Stimulated activated CD8-positive, alpha-beta memory T cell treated with anti-CD3 and anti-CD28 coated beads, Interleukin-7, amount 100 ng/mL, for 24 hours (primary cell): ENCODE data around the gene KCNAB1.

ENCODE experiments used
- DNase-seq: peaks from one replicate; pipeline ENCODE4 v3.0.0-alpha.2; 2020; ENCODE audit warnings: low read depth

Gene KCNAB1

DNA sequence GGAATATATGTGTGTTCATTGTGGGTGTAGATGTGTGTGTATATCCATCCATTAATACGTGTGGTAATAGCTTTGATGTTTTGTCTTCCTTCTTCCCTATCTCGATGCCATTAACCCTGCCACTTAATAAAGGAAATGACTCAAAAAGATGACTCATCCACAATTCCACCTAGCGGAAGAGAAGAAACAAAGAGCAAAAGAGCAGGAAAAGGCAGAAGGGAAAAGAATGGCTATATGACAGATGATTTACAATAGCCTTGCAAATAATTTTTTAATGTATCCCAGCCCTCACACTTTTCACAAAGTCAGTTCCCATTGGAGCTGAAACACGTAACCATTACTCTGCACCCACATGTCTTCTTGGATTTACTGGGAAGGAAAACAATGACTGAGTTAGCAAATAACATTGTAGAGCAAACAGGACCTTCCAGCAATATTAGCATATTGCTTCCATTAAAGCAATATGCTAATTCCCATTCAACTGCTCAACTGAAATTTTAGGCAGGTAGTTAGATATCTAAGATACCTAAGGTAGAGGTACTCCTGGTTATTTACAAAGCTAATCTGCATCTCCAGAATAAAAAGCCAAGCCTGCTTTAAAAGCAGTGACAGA, 197.2 kb downstream of the KCNAB1 start:
- DNase-seq = no peak

GRCh38 chr3:156321945-156322344, 201.6 kb downstream of the KCNAB1 start:
- DNase-seq = no peak

- DNase-seq = no peak
These were observed 203.1 kb downstream of the KCNAB1 start for GRCh38 chr3:156323466-156323865.

GRCh38 chr3:156330415-156330814, 210.0 kb downstream of the KCNAB1 start:
- DNase-seq = no peak

GRCh38 chr3:156332304-156332703, 211.9 kb downstream of the KCNAB1 start:
- no peak for DNase-seq

GRCh38 chr3:156334841-156335545, 214.6 kb downstream of the KCNAB1 start:
- DNase-seq = no peak

- no peak for DNase-seq
These were observed 219.1 kb downstream of the KCNAB1 start for GRCh38 chr3:156339491-156339890.

DNA sequence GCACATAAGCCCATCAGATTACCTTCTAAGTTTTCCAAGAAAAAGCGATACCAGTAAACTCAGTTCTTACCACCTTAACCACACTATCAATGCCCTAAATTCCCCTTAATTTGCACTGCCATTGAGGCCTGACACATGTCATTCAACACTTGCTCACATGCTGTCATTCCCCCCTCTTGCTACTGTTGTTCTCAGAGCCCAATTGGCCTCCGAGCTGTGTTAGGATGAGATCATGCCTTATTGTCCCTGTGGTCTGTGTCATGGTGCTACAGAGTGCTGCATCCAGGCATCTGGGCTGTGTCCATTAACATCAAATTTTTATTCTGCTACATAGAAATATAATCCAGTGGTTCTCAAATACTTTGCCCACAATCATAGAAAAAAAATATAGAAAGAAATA, 221.0 kb downstream of the KCNAB1 start:
- no peak for DNase-seq

- DNase-seq = no peak
These were observed 221.5 kb downstream of the KCNAB1 start for GRCh38 chr3:156341831-156342416.

DNA sequence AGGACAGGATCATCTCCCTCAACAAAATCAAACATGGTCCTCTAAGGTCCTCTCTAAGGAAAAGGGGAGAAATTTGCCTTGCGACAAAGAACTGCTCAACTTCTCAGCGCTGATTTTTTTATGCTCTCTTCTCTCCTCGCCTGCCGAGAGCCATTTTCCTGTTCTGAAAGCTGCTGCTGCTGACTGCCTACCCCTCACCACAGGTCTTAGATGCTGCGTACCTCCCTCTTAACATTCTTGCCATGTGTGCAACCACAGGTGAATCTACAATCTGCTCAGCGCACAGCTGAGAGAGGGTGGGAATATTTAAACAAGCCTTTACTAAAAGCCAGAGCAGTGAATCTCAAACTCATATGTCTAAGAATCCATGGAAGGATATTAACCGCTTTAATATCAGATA, 223.8 kb downstream of the KCNAB1 start:
- DNase-seq = no peak

DNA sequence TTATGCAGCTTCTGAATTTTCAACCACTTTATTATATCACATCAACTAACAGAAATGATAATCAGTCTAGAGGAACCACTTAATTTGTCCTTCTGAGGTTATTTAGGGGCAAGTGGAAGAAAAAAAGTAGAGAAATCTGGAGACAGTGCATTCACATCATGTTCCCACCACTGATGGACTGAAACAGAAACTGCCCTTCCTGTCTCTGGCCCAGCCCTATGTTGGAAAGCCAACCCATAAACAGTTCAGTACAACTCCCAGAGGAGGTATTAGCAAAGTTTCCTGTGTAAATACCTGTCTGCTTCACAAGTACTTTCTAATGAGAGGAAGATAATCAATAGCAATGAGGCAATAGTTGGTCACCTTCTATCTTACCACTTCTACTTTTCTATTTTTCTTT, 228.7 kb downstream of the KCNAB1 start:
- DNase-seq = no peak

GRCh38 chr3:156349978-156350377, 229.6 kb downstream of the KCNAB1 start:
- DNase-seq = no peak

DNA sequence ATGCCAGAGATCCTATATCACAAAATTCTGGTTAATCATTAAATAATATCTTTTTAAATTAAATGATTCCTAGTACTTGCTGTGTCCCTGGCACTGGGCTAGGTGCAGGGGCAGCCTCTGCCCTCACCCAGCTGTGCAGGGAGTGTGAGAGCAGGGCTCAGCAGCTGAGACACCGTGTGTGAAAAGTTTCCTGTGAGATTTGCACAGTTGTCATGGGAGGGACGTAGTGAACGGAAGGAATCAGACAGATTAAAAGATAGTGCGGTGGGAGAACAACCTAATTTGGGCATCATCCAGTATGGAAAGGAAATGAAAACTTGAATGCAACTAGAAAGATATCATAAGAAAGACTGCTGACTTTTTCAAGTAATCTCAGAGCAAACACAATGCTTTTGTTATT, 230.4 kb downstream of the KCNAB1 start:
- no peak for DNase-seq

- no peak for DNase-seq
These were observed 231.4 kb downstream of the KCNAB1 start for GRCh38 chr3:156351783-156352182.

GRCh38 chr3:156352728-156353127, 232.3 kb downstream of the KCNAB1 start:
- DNase-seq = no peak

DNA sequence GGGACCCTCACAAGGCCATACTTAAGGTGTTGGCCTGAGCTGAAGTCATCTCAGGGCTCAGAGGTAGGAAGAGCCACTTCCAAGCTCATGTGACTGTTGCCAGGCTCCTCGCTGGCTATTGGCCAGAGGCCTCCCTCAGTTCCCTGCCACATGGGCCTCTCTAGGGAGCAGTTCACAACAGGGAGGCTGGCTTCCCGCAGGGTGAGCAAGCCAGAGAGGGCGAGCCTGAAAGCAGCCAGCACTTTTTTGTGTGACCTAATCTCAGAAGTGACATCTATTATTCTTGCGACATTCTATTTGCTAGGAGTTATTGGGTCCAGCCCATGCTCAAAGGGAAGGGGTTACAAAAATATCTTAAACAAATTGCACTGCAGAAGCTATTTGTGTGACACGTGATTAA, 233.2 kb downstream of the KCNAB1 start:
- DNase-seq = no peak

GRCh38 chr3:156356537-156357363, 236.4 kb downstream of the KCNAB1 start:
- no peak for DNase-seq

- DNase-seq = no peak
These were observed 237.9 kb downstream of the KCNAB1 start for GRCh38 chr3:156358232-156358631.

- no peak for DNase-seq
These were observed 239.0 kb downstream of the KCNAB1 start for GRCh38 chr3:156359368-156359767.

- no peak for DNase-seq
These were observed 239.7 kb downstream of the KCNAB1 start for GRCh38 chr3:156360083-156360482.

GRCh38 chr3:156360963-156361362, 240.6 kb downstream of the KCNAB1 start:
- DNase-seq = no peak

DNA sequence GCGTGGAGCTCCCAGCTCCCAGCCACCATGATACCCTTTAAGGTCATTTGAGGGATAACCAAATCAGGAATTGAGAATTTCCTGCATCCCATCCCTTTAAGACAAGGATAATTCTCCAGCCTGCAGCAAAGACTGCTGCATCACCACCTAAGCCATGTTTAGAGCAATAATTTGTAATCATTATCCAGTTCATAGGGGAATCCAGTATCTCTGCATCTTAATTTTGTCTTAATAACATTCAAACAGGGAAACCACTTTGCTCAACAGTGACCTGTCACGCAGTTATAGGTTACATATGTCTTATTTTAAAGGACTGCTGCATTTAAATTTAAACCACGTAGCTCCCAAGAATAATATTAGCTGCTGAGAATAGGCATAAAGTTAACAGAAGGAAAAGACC, 246.2 kb downstream of the KCNAB1 start:
- DNase-seq = no peak

- no peak for DNase-seq
These were observed 247.8 kb downstream of the KCNAB1 start for GRCh38 chr3:156368189-156368588.
